Suprapubic skin (tissue), 4 donors: Measurements from ENCODE around the gene GINM1.

Experiments
- CTCF ChIP-seq, 2 donors: fragments of 200-600 bp in 1 of 2; fragments of 450-650 bp in 1 of 2; sonication (generic) in 1 of 2; IDR thresholded peaks; one replicate each; pipeline ENCODE4 v1.5.1; 2016 to 2019; ENCODE audit warnings: antibody characterized with exemption in 2 of 2, mild to moderate bottlenecking in 1 of 2, moderate library complexity in 1 of 2
- POLR2A ChIP-seq, 2 donors: fragments of 450-650 bp; IDR thresholded peaks; one replicate each; pipeline ENCODE4 v1.6.1; 2017; ENCODE audit warnings: antibody characterized with exemption in 2 of 2, mild to moderate bottlenecking in 2 of 2, moderate library complexity in 2 of 2
- POLR2AphosphoS5 ChIP-seq, 3 donors: sonication (generic); formaldehyde crosslinking; IDR thresholded peaks; one replicate each; pipeline ENCODE4 v1.6.1; 2017; ENCODE audit warnings: antibody characterized with exemption in 3 of 3

DNA sequence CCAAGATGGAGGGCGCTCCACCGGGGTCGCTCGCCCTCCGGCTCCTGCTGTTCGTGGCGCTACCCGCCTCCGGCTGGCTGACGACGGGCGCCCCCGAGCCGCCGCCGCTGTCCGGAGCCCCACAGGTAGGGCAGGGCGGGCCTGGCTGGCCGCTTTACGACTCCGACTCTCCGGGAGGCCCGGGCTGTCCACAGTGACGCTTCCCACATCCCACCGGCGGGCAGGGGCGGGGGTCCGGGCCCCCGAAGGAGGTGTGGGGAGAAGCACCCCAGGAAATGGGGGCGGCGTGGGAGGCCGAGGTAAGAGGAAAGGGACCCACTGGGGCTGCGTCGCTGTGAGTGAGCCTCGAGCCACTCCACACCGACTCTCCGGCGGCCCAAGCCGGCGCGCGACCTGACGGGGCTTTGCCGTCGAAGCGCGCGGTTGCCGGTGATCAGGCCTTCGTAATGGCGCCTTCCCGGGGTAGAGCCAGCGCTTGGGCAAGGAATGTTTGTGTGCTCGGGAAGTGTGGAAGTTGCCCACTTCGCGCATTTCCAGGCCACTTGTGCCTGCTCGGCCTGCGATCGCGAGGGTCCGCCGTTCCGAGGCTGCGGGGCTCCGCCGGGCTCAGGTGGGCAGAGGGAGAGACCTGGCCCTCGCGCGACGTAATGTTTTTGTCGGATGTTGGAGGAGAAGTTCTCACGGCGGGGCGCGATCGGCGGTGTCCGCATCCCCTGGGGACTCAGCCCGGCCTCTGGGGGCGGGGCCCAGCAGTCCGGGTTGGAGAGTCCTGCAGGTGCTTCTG lies 427 bp downstream of the GINM1 start:
- TF ChIP-seq CTCF (IDR thresholded peaks at IDR 0.05) (no peak), POLR2A (IDR thresholded peaks at IDR 0.05) (peak in 1 of 2 donors; percentile 20), POLR2AphosphoS5 (IDR thresholded peaks at IDR 0.05) (no peak)
